ENCODE measurements around the gene CAMK1D. TPM values are rescaled to one million over a fixed set of nuclear protein-coding genes. Genes with fewer than 3 reads are reported as not detected.

Gene CAMK1D
- total RNA-seq, 1 experiment from 2014 or later: 6.3 TPM

- no peaks in the 10 kb centered on the region for H4K20me1 ChIP-seq (ENCODE audit: control insufficient read depth, insufficient read depth, insufficient read length)
- H2BK12ac ChIP-seq (ENCODE audit: insufficient read length, low read depth, low read length): no peak overlapping the region
- no peak overlapping the region for H2BK15ac ChIP-seq (ENCODE audit: low read depth, low read length)
- no peak overlapping the region for H3K27ac ChIP-seq (ENCODE audit: insufficient read length, low read depth, low read length)
- H3K14ac ChIP-seq (ENCODE audit: insufficient read depth, low read length): no peak overlapping the region
- Mint-ChIP-seq H3K27ac (no peak overlapping the region), H3K9me3 (no peaks in the 10 kb centered on the region), H3K27me3 (ENCODE audit: low read depth) (no peaks in the 10 kb centered on the region), H3K4me1 (peaks cover 12 to 20% of the 10 kb centered on the region in 2 experiments), H3K36me3 (ENCODE audit: insufficient read depth in 1 of 3, low read depth in 3 of 3) (no peaks in the 10 kb centered on the region), H3K4me3 (no peak overlapping the region)
- H2AFZ ChIP-seq (ENCODE audit: low read length): no peak overlapping the region
- DNase-seq: no peak
- H2BK20ac ChIP-seq (ENCODE audit: low read depth, low read length, poor library complexity, severe bottlenecking): no peak overlapping the region
- WGBS (ENCODE audit: extremely low coverage, insufficient read length, low lambda C conversion rate): 100% methylated on average over 1 of the region's 10 CpGs
- H3K9me3 ChIP-seq (ENCODE audit: control insufficient read depth, low read depth, low read length): no peaks in the 10 kb centered on the region
- no peak overlapping the region for H3K56ac ChIP-seq (ENCODE audit: insufficient read length, low read depth, low read length)
- H3K23ac ChIP-seq (ENCODE audit: insufficient read length, low read depth, low read length): no peak overlapping the region
- no peak overlapping the region for H2BK5ac ChIP-seq (ENCODE audit: insufficient read length, low read length)
- no peak overlapping the region for H4K8ac ChIP-seq (replicated peaks; ENCODE audit: insufficient read length, low read depth, low read length)
- no peaks in the 10 kb centered on the region for H3K23me2 ChIP-seq (ENCODE audit: insufficient read length, low read depth, low read length, poor library complexity, severe bottlenecking)
- H3K4me1 ChIP-seq (ENCODE audit: insufficient read depth, low read length): no peaks in the 10 kb centered on the region; the same call in 1 of the 2 replicates
- H2BK120ac ChIP-seq (ENCODE audit: low read depth, low read length, poor library complexity, severe bottlenecking): no peak overlapping the region
- no peak overlapping the region for H3K18ac ChIP-seq (ENCODE audit: insufficient read length, low read depth, low read length)
- no peak overlapping the region for H4K5ac ChIP-seq (ENCODE audit: insufficient read length, low read depth, low read length)
- H3K79me2 ChIP-seq (ENCODE audit: insufficient read depth, low read length): no peaks in the 10 kb centered on the region
- no peak overlapping the region for H3K4ac ChIP-seq (ENCODE audit: low read depth, low read length)
- H3T11ph ChIP-seq (ENCODE audit: low read length): no peak overlapping the region
- H3K27me3 ChIP-seq (ENCODE audit: insufficient read depth, low read length): no peaks in the 10 kb centered on the region
- TF ChIP-seq CTCF (conservative IDR thresholded peaks at IDR 0.05): no peak
- H4K91ac ChIP-seq (ENCODE audit: insufficient read length, low read depth, low read length): no peak overlapping the region
- no peak overlapping the region for H2AK5ac ChIP-seq (ENCODE audit: insufficient read length, low read length)
- H3K79me1 ChIP-seq (ENCODE audit: insufficient read depth, low read depth, low read length, poor library complexity, severe bottlenecking): no peaks in the 10 kb centered on the region
- no peak overlapping the region for H3K9ac ChIP-seq (ENCODE audit: extremely low read depth, insufficient read length, low read length)
- H3K4me2 ChIP-seq (ENCODE audit: insufficient read depth, insufficient read length, low read length): no peak overlapping the region
Measured at GRCh38 chr10:12841426-12841825, 492.1 kb downstream of the CAMK1D start.

All from H9 (cell line).